HG03196 (cell line): Measurements from ENCODE around the gene OR51S1.
"Not testable (repeated sequence)": the region's sequence is repeated elsewhere in the genome, so short reads cannot be mapped to it uniquely, and the experiment has no call there.

Experiments
- ATAC-seq: cut with Tn5 transposase; IDR thresholded peaks from one replicate; pipeline ENCODE4 v1.9.1; 2021; ENCODE audit not compliant: unreplicated experiment

OR51S1 gene

GRCh38 chr11:4809246-4809645 is 39.8 kb downstream of the OR51S1 start:
- ATAC-seq: no peak

- ATAC-seq: no peak
Measured at GRCh38 chr11:4808476-4808875, 40.5 kb downstream of the OR51S1 start.

- no peak for ATAC-seq
Measured at GRCh38 chr11:4804280-4804679, 44.7 kb downstream of the OR51S1 start, which contains the start of gene OR52R1. TSS of gene OR52R1 (minus strand) at chr11:4804380. CDS start at chr11:4804380, 0 bp downstream.

- ATAC-seq: not testable (repeated sequence)
Measured at GRCh38 chr11:4801316-4801715, 47.7 kb downstream of the OR51S1 start.

- no peak for ATAC-seq
Measured at GRCh38 chr11:4798427-4799183, 50.4 kb downstream of the OR51S1 start.
